B cell (primary cell): ENCODE data around the gene MAPK10. TPM values are rescaled to one million over a fixed set of nuclear protein-coding genes. Genes with fewer than 3 reads are reported as not detected.

Experiments
- ATAC-seq: fragments of 200-7000 bp; cut with Tn5 transposase; one replicate; pipeline ENCODE4 v1.10.0; 2021; ENCODE audit warnings: low read depth, mild to moderate bottlenecking, moderate number of reproducible peaks, moderate library complexity
- CTCF ChIA-PET: fragments of 350-600 bp; sonication (Branson Sonifier 250); formaldehyde crosslinking; loops from one replicate; lab custom pipeline; 2021; ENCODE audit warnings: antibody characterized with exemption, inconsistent platforms; lab: Charles Lee
- POLR2A ChIA-PET: fragments of 350-600 bp; sonication (Branson Sonifier 250); formaldehyde crosslinking; loops from one replicate; lab custom pipeline; 2021; ENCODE audit warnings: antibody characterized with exemption; lab: Charles Lee
- DNase-seq: peaks from one replicate; pipeline ENCODE4 v3.0.0; 2013
- H2AFZ ChIP-seq: 2 replicates; pipeline ENCODE4 v1.6.1; 2012; ENCODE audit warnings: mild to moderate bottlenecking, low read depth, low read length; ENCODE audit not compliant: insufficient read depth, poor library complexity, severe bottlenecking
- H3K27ac ChIP-seq, 2 donors: 1 replicate in 1 of 2; 2 replicates in 1 of 2; pipeline ENCODE4 v1.5.1; 2012 to 2013; ENCODE audit warnings: low read length in 2 of 2, mild to moderate bottlenecking in 2 of 2, moderate library complexity in 1 of 2
- H3K27me3 ChIP-seq, 4 experiments: fragments of 200-600 bp in 1 of 4; sonication (generic) in 1 of 4; replicated peaks in 1 of 4; 1 replicate in 2 of 4; 2 replicates in 2 of 4; pipeline versions ENCODE4 v1.6.1 to v1.7.0; 2013 to 2016; ENCODE audit warnings: low read length in 3 of 4, mild to moderate bottlenecking in 2 of 4, mixed read lengths in 1 of 4, moderate library complexity in 1 of 4; ENCODE audit not compliant: insufficient read depth in 4 of 4, control insufficient read depth in 3 of 4; ENCODE audit errors: control extremely low read depth in 1 of 4
- H3K36me3 ChIP-seq, 2 experiments: replicated peaks in 1 of 2; 1 replicate in 1 of 2; 2 replicates in 1 of 2; pipeline versions ENCODE4 v1.6.1 to v1.7.1; 2013; ENCODE audit warnings: low read length in 1 of 2; ENCODE audit not compliant: insufficient read depth in 2 of 2, control insufficient read depth in 1 of 2; ENCODE audit errors: control extremely low read depth in 1 of 2, extremely low read depth in 1 of 2
- H3K4me1 ChIP-seq, 2 donors: fragments of 200-600 bp in 1 of 2; sonication (generic) in 1 of 2; 1 replicate in 1 of 2; 2 replicates in 1 of 2; pipeline versions ENCODE4 v1.5.1 to v1.6.1; 2013 to 2017; ENCODE audit warnings: low read length in 2 of 2; ENCODE audit not compliant: control insufficient read depth in 2 of 2, insufficient read depth in 2 of 2
- H3K4me2 ChIP-seq: replicated peaks from 2 replicates; pipeline ENCODE3; 2012; ENCODE audit warnings: mild to moderate bottlenecking, low read depth, low read length; ENCODE audit not compliant: poor library complexity, severe bottlenecking
- H3K4me3 ChIP-seq, 5 experiments: fragments of 200-600 bp in 1 of 5; sonication (generic) in 1 of 5; 1 replicate in 3 of 5; 2 replicates in 2 of 5; pipeline versions ENCODE4 v1.5.1 to v1.7.0; 2011 to 2016; ENCODE audit warnings: low read length in 4 of 5, mild to moderate bottlenecking in 4 of 5, low read depth in 2 of 5, control low read depth in 1 of 5, moderate library complexity in 1 of 5; ENCODE audit not compliant: insufficient read depth in 1 of 5; ENCODE audit errors: control extremely low read depth in 1 of 5, extremely low read depth in 1 of 5
- H3K79me2 ChIP-seq: fragments of 200-600 bp; sonication (generic); one replicate; pipeline ENCODE4 v1.6.0; 2016; ENCODE audit warnings: low read length; ENCODE audit not compliant: control insufficient read depth, insufficient read depth
- H3K9ac ChIP-seq: fragments of 200-600 bp; sonication (generic); 2 replicates; pipeline ENCODE4 v1.6.1; 2017; ENCODE audit warnings: mild to moderate bottlenecking, low read length, moderate library complexity
- H3K9me3 ChIP-seq, 3 donors: one replicate each; pipeline versions ENCODE4 v1.6.1 to v1.7.1; 2013; ENCODE audit warnings: low read length in 2 of 3; ENCODE audit not compliant: control insufficient read depth in 2 of 3, insufficient read depth in 1 of 3; ENCODE audit errors: control extremely low read depth in 1 of 3
- H4K20me1 ChIP-seq: 2 replicates; pipeline ENCODE4 v1.6.0; 2012; ENCODE audit warnings: mild to moderate bottlenecking, low read length; ENCODE audit not compliant: insufficient read depth, control insufficient read depth, poor library complexity, severe bottlenecking
- H3K27ac Mint-ChIP-seq: one replicate; pipeline ENCODE4 v1.8.0; 2021; ENCODE audit warnings: mixed read lengths
- H3K27me3 Mint-ChIP-seq: one replicate; pipeline ENCODE4 v1.8.0; 2021; ENCODE audit warnings: mixed read lengths
- H3K4me1 Mint-ChIP-seq: one replicate; pipeline ENCODE4 v1.8.0; 2021; ENCODE audit warnings: mixed read lengths
- H3K4me3 Mint-ChIP-seq: one replicate; pipeline ENCODE4 v1.8.0; 2021; ENCODE audit warnings: mixed read lengths
- H3K9me3 Mint-ChIP-seq: one replicate; pipeline ENCODE4 v1.8.0; 2022; ENCODE audit warnings: mixed read lengths; ENCODE audit not compliant: insufficient read depth
- EZH2 ChIP-seq: IDR thresholded peaks from 2 replicates; pipeline ENCODE4 v1.6.1; 2012; ENCODE audit warnings: borderline replicate concordance, low read depth, mild to moderate bottlenecking, moderate library complexity, low read length; ENCODE audit not compliant: insufficient read depth, poor library complexity, severe bottlenecking
- WGBS: methylation state at CpG from one replicate; pipeline ENCODE4 v1.1.5; 2013; ENCODE audit warnings: missing lambda C conversion rate; ENCODE audit not compliant: insufficient coverage; 5-methylcytosine and 5-hydroxymethylcytosine counted together
- intact Hi-C: fragments of 100-400 bp; cut with micrococcal nuclease; formaldehyde crosslinking; loops from one replicate; pipeline ENCODE4 v1.10.0; 2022
- polyA plus RNA-seq: library from polyadenylated mRNA; depleted of rRNA; stranded (reverse); fragments of >200 nt; gene quantifications from 2 replicates; pipeline ENCODE4 v1.2.3, GENCODE V29; 2012
- total RNA-seq, 2 donors: library from RNA; stranded (reverse); fragments of 120-200 nt in 1 of 2; gene quantifications; 1 replicate in 1 of 2; 2 replicates in 1 of 2; pipeline versions ENCODE4 v1.2.3 to v1.2.4, GENCODE V29; 2013 to 2022
- TF ChIP-seq, protein P1 (sequence below): fragments of 200-600 bp; IDR thresholded peaks from one replicate; pipeline ENCODE4 v1.8.0; 2022; ENCODE audit warnings: antibody characterized with exemption, mild to moderate bottlenecking

MAPK10 gene
- total and polyA plus RNA-seq, 2 donors (not counting 1 experiment from before 2014, with no cell fraction given), result 0.03 to 3.1 TPM

DNA sequence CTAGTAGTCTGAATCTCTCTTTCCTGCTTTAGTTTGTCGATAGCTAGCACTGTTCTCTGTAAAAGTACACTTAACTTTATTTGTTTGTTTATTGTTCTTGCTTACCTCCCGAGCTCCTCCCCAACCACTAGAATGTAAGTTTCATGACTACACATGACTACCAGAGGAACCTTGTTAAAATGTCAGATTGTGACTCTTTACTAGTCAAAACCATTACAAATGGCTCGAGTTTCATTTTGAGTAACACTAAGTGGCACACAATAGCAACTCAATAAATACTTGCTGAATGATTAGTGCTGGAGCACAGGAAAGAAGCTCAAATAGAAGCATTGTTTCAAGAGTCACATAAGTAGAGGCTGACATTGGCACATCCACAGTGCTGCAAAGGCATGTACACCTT, 116.1 kb downstream of the MAPK10 start:
- no peaks in the 10 kb centered on the region for H3K36me3 ChIP-seq
- H3K9ac ChIP-seq, result no peak overlapping the region
- ChIA-PET CTCF (no interaction called here), POLR2A (no interaction called here)
- no CpG with 5 or more reads among the region's 3 CpGs for WGBS
- Mint-ChIP-seq H3K4me1 (no peaks in the 10 kb centered on the region), H3K27me3 (no peaks in the 10 kb centered on the region), H3K4me3 (no peak overlapping the region), H3K27ac (no peak overlapping the region), H3K9me3 (peaks cover 3% of the 10 kb centered on the region)
- no peak overlapping the region for H3K27ac ChIP-seq
- H2AFZ ChIP-seq, result no peak overlapping the region
- H3K9me3 ChIP-seq, result peaks cover 0 to 8% (median 2%) of the 10 kb centered on the region in 3 donors
- H3K4me3 ChIP-seq, result no peak overlapping the region
- no peaks in the 10 kb centered on the region for H3K27me3 ChIP-seq
- DNase-seq (no peak), ATAC-seq (no peak)
- H3K79me2 ChIP-seq, result no peaks in the 10 kb centered on the region
- no peaks in the 10 kb centered on the region for H4K20me1 ChIP-seq
- no peak overlapping the region for H3K4me2 ChIP-seq
- intact Hi-C loops, result no loop called here
- H3K4me1 ChIP-seq, result no peaks in the 10 kb centered on the region
- TF ChIP-seq, protein P1, sequence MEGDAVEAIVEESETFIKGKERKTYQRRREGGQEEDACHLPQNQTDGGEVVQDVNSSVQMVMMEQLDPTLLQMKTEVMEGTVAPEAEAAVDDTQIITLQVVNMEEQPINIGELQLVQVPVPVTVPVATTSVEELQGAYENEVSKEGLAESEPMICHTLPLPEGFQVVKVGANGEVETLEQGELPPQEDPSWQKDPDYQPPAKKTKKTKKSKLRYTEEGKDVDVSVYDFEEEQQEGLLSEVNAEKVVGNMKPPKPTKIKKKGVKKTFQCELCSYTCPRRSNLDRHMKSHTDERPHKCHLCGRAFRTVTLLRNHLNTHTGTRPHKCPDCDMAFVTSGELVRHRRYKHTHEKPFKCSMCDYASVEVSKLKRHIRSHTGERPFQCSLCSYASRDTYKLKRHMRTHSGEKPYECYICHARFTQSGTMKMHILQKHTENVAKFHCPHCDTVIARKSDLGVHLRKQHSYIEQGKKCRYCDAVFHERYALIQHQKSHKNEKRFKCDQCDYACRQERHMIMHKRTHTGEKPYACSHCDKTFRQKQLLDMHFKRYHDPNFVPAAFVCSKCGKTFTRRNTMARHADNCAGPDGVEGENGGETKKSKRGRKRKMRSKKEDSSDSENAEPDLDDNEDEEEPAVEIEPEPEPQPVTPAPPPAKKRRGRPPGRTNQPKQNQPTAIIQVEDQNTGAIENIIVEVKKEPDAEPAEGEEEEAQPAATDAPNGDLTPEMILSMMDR, result no peak
- no peak for TF ChIP-seq EZH2

DNA sequence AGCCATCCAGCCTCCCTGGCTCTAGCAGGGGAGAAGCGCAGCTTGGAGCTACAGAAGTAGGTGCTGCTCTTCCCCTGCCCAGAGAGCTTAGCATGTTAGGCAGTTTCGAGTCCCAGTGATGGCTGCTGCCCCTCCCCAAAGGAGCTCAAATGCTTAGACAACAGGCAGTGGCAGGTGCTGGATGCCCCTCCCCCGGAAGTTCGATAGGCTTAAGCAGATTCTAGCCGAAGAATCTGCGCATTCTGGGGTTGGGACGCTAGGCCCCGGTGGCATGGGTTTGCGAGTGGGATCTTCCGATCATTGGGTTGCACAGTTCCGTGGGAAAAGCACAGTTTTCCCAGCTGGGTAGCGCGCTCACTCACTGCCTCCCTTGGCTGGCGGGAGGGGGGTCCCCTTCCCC, 117.2 kb downstream of the MAPK10 start:
- H3K4me2 ChIP-seq, result no peak overlapping the region
- peaks cover 0 to 8% (median 2%) of the 10 kb centered on the region in 3 donors for H3K9me3 ChIP-seq
- no peak overlapping the region for H3K4me3 Mint-ChIP-seq
- intact Hi-C loops, result no loop called here
- no peaks in the 10 kb centered on the region for H3K27me3 Mint-ChIP-seq
- no peak overlapping the region for H3K9ac ChIP-seq
- ChIA-PET CTCF (no interaction called here), POLR2A (no interaction called here)
- no peaks in the 10 kb centered on the region for H3K27me3 ChIP-seq
- ATAC-seq (no peak), DNase-seq (no peak)
- no peaks in the 10 kb centered on the region for H3K36me3 ChIP-seq
- no peaks in the 10 kb centered on the region for H3K4me1 Mint-ChIP-seq
- H2AFZ ChIP-seq, result no peak overlapping the region
- H3K4me1 ChIP-seq, result no peaks in the 10 kb centered on the region
- TF ChIP-seq, protein P1, result no peak
- TF ChIP-seq EZH2, result no peak
- peaks cover 6% of the 10 kb centered on the region for H3K9me3 Mint-ChIP-seq
- no peak overlapping the region for H3K4me3 ChIP-seq
- H4K20me1 ChIP-seq, result no peaks in the 10 kb centered on the region
- WGBS, result 94% methylated on average over 11 of the region's 14 CpGs
- no peak overlapping the region for H3K27ac Mint-ChIP-seq
- no peak overlapping the region for H3K27ac ChIP-seq
- H3K79me2 ChIP-seq, result no peaks in the 10 kb centered on the region
